GM18870 (cell line): ENCODE measurements around the gene MINDY3.
"Not testable (repeated sequence)": the region's sequence is repeated elsewhere in the genome, so short reads cannot be mapped to it uniquely, and the experiment has no call there.

ENCODE experiments used
- ATAC-seq: cut with Tn5 transposase; IDR thresholded peaks from one replicate; pipeline ENCODE4 v1.9.1; 2021; ENCODE audit warnings: moderate library complexity; ENCODE audit not compliant: unreplicated experiment

Gene MINDY3

GRCh38 chr10:15859906-15860691 is at the start of gene MINDY3:
MINDY3 (minus strand) TSS chr10:15860507; CDS start chr10:15860299, 208 bp downstream.
- ATAC-seq = peak; percentile 84

DNA sequence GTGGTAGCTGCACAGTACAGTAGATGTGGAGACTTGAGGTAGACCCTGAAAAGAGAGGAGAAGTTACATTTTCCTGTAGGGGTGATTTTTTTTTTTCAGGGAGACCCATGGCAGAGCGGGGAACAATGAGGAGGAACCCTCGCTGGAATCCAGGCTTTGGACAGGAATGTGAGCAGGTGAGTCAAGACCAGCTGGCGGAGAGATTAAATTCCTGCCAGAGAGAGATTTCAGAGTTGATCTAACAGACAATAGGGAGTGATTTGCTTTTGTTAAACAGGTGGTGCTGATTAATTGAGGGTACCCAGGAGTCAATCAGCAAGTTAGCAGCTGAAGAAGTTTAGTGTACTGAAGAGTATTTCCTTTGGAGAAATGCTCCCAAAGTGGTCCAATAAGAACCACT is 41.6 kb upstream of the MINDY3 start:
- ATAC-seq = no peak

GRCh38 chr10:15898046-15898445 is 37.7 kb upstream of the MINDY3 start:
- ATAC-seq = no peak

- ATAC-seq = no peak
Measured at GRCh38 chr10:15897287-15897686, 37.0 kb upstream of the MINDY3 start.

DNA sequence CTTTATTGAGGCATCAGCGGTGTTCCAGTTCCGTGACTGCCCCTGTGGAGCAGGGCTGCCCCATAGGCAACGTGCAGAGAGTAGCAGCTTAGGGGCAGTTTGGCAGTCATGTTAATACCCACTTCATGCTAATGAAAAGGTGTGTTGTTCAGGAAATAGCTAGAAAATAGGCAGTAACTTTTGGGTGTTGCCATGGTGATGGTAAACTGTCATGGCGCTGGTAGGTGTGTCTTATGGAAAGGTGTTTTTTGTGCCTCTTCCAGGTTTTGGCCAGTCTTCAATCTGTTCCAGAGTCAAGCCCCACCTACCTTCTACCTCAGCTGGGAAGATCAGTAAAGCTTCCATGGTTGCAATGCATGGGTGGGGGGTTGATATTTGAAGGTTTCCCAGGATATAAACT is 36.3 kb upstream of the MINDY3 start:
- no peak for ATAC-seq

- no peak for ATAC-seq
Measured at GRCh38 chr10:15884447-15884846, 24.1 kb upstream of the MINDY3 start.

GRCh38 chr10:15881542-15881941 is 21.2 kb upstream of the MINDY3 start:
- no peak for ATAC-seq

- no peak for ATAC-seq
Measured at GRCh38 chr10:15879663-15880062, 19.4 kb upstream of the MINDY3 start.

GRCh38 chr10:15879058-15879457 is 18.8 kb upstream of the MINDY3 start:
- ATAC-seq = no peak

- ATAC-seq = no peak
Measured at GRCh38 chr10:15877836-15878576, 17.7 kb upstream of the MINDY3 start.

- not testable (repeated sequence) for ATAC-seq
Measured at GRCh38 chr10:15876274-15876673, 16.0 kb upstream of the MINDY3 start.

- ATAC-seq = not testable (repeated sequence)
Measured at GRCh38 chr10:15872645-15873044, 12.3 kb upstream of the MINDY3 start.

GRCh38 chr10:15871823-15872222 is 11.5 kb upstream of the MINDY3 start:
- no peak for ATAC-seq

GRCh38 chr10:15869935-15870334 is 9.6 kb upstream of the MINDY3 start:
- no peak for ATAC-seq

GRCh38 chr10:15868006-15868405 is 7.7 kb upstream of the MINDY3 start:
- ATAC-seq = no peak

DNA sequence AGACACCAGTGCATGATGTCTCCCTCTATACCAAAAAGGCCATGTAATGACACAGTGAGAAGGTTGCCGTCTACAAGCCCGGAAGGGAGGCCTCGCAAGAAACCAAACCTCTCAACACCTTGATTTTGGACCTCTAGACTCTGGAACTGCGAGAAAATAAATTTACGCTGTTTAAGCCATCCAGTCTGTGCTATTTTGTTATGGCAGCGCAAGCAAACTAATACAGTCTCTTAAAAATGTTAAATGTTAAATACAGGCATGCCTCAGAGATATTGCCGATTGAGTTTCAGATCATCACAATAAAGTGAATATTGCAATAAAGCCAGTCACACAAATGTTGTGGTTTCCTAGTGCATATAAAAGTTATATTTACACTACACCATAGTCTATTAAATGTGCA is 5.0 kb upstream of the MINDY3 start:
- no peak for ATAC-seq

DNA sequence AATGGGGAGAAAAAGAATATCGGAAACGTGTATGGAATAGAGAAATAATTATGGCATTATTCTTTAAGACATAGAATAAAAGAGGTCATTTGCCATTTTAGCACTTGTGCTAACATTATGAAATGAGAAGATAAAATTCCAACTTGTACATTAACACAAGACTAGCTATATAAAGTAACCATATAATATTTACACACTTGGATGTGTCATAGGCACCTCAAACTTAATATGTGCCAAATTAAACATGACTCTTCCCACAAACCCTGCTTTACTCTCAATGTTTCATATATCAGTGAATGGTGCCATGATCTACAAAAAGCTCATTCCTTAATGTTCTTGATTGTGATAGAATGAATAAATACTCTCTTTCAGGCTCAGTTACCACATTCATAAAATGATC is 4.1 kb upstream of the MINDY3 start:
- ATAC-seq = no peak

DNA sequence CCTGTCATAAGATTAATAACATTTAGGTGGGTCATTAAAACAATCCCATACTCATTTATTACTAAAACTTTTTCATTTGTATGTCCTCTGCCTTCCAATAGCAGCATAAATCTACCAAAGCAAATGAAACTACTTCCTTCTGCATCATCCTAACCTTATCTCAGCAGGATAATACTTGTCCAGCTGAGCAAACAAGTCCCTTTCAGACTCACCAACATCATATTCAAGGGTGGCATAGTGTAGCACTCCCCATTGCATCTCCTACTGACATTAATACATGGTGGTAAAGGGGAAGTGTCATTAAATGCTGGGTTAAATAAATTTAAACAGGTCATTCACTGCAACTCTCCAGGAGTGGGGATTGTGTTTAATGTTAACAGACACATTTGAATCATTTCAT is 3.4 kb upstream of the MINDY3 start:
- no peak for ATAC-seq

DNA sequence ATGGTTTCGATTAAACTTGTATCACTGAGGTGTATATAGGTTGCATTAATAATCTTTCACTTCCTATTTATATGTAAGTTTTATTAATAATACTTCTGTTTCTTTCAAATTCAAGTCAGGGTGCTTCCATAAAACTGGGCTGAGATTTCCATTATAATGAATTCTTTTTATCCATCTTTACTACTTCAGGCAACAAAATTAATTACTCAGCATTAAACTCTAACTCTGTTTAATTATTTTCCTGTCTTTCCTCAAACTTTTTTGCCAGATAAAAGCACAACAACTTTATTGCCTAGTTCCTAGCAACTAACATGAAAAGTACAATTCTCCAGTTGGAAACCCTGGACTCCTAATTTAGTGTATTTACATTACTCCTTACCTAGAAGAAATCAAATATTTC is 3.0 kb upstream of the MINDY3 start:
- ATAC-seq = no peak

GRCh38 chr10:15860692-15861201 is 440 bp upstream of the MINDY3 start:
- no peak for ATAC-seq

DNA sequence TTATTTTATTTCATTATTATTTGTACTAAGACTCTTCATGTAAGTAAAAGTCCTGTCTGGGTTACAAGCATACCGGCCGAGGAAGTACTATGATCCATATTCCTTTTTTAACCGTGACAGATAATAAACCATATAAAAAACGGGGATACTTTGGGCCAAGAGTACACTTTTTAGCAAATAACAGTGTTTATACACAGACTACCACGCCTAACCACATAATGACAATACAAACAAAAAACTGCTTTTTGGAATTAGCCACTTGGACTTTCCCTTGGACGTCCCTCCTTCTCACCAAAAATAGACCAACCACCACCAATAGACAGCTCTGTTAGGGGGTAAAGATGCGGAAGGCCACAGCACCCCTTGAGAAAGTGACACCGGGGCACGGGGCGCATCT is 800 bp downstream of the MINDY3 start:
- ATAC-seq = peak; percentile 50

DNA sequence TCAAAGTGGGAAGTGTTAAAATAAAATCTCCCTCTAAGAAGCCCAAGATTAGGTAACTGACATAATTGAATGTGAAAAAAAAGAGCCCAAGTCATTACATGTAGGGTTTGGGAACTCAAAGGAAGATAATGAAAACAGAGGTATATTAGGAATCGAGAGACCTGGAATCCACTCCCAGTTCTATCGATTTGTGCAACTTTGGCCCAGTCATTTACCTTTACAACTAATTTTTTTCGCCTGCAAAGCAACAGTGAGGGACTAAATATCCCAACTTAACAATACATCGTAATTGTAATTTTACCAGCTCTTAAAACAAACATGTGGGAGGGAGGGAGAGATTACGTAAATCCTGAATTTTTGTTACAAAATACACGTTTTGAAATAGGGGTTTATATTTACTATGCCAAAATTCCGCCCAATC is 1.4 kb downstream of the MINDY3 start:
- ATAC-seq = no peak
